PFSK-1 (cell line): ENCODE results near the gene NAP1L4.

ENCODE experiments used
- POLR2AphosphoS5 ChIP-seq: IDR thresholded peaks from 2 replicates; pipeline ENCODE4 v1.6.1; 2012; ENCODE audit warnings: low read depth, mild to moderate bottlenecking, control low read depth, low read length, moderate library complexity
- REST ChIP-seq, 2 experiments: IDR thresholded peaks; 2 replicates each; pipeline versions ENCODE4 v1.6.1 to v1.8.0; 2011 to 2012; ENCODE audit warnings: low read depth in 2 of 2, low read length in 2 of 2, control low read depth in 1 of 2, inconsistent platforms in 1 of 2, mild to moderate bottlenecking in 1 of 2, moderate library complexity in 1 of 2; ENCODE audit not compliant: insufficient read depth in 1 of 2
- SIN3A ChIP-seq: IDR thresholded peaks from 2 replicates; pipeline ENCODE4 v1.6.1; 2012; ENCODE audit warnings: mild to moderate bottlenecking, low read length, moderate library complexity, borderline replicate concordance; ENCODE audit not compliant: insufficient read depth
- TAF1 ChIP-seq: IDR thresholded peaks from 2 replicates; pipeline ENCODE4 v1.6.1; 2012; ENCODE audit warnings: low read length, control low read depth, borderline replicate concordance; ENCODE audit not compliant: insufficient read depth

GRCh38 chr11:3002351-3002861, 10.3 kb upstream of the NAP1L4 start:
- TF ChIP-seq REST (IDR thresholded peaks at IDR 0.05; ENCODE audit: insufficient read depth in 1 of 2, low read depth in 2 of 2, low read length in 2 of 2) (no peak), TAF1 (no peak), POLR2AphosphoS5 (no peak), SIN3A (no peak)
